ENCODE data around the gene SHISA3. TPM values are rescaled to one million over a fixed set of nuclear protein-coding genes. Genes with fewer than 3 reads are reported as not detected.

Gene SHISA3
- total and polyA plus RNA-seq, 10 donors: 0.34 to 1.2 (median 0.53) TPM; not detected in 2

DNA sequence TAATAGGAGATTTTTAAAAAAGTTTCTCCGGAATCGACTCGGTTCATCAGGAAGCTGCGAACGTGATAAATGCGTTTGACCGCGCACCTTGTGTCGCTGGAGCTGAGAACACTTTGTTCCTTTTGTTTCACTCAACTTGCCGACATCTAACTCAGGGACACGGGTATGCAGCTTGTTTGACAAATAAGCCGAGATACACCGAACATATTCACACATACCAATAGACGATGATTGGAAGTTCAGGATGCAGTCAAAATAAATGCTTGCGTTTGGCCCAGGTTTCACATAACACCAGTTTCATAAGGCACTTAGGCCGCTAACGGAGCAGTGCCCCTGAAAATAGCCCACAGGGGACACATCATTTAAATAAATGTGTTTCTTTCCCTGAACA, 932 bp upstream of the SHISA3 start:
- no peak for DNase-seq
- TF ChIP-seq, protein P1, sequence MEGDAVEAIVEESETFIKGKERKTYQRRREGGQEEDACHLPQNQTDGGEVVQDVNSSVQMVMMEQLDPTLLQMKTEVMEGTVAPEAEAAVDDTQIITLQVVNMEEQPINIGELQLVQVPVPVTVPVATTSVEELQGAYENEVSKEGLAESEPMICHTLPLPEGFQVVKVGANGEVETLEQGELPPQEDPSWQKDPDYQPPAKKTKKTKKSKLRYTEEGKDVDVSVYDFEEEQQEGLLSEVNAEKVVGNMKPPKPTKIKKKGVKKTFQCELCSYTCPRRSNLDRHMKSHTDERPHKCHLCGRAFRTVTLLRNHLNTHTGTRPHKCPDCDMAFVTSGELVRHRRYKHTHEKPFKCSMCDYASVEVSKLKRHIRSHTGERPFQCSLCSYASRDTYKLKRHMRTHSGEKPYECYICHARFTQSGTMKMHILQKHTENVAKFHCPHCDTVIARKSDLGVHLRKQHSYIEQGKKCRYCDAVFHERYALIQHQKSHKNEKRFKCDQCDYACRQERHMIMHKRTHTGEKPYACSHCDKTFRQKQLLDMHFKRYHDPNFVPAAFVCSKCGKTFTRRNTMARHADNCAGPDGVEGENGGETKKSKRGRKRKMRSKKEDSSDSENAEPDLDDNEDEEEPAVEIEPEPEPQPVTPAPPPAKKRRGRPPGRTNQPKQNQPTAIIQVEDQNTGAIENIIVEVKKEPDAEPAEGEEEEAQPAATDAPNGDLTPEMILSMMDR (IDR thresholded peaks at IDR 0.05 in 8 of 11, conservative IDR thresholded peaks at IDR 0.05 in 3 of 11): no peak
- no peak for TF ChIP-seq POLR2A (IDR thresholded peaks at IDR 0.05)
- no peak for TF ChIP-seq POLR2AphosphoS5 (IDR thresholded peaks at IDR 0.05)
- intact Hi-C loops (cut with DNase I; ENCODE audit: low total_unique reads): no loop called here
- peaks cover 15 to 46% (median 33%) of the 10 kb centered on the region in 6 donors for H3K4me1 ChIP-seq
- no peaks in the 10 kb centered on the region for H3K9me3 ChIP-seq
- WGBS, 5 donors: 24 to 45% (median 27%) methylated on average over 17 of the region's 17 CpGs
- no peak overlapping the region for H3K27ac ChIP-seq
- H3K36me3 ChIP-seq: no peaks in the 10 kb centered on the region
- H3K27me3 ChIP-seq (replicated peaks in 1 of 7): peaks cover 5 to 78% (median 46%) of the 10 kb centered on the region in 7 donors
- H3K4me3 ChIP-seq: peak overlapping the region in 7 of 8 donors; percentile 38 to 76 (median 55)

DNA sequence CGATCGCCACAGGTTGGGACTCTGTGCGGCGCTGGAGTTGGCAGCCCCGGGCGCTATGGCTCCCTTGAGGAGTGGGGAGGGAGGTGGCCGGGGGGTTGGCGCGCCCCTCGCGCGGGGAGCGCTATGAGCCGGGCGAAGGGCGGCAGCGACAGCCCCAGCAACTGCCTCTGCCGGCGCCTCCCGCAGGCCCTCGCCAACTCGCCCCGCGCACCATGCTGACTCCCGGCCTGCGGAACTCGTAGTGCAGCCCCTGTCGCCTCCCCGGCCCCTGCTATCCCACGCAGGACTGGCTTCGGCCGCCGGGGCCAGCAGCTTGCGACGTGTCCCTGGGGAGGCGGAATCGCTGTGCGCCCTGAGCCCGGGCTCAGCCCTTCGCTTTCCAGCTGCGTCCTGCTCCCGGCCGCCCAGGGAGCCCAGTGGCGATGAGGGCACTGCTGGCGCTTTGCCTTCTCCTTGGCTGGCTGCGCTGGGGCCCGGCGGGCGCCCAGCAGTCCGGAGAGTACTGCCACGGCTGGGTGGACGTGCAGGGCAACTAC, 415 bp downstream of the SHISA3 start:
- 0 to 3% (median 1%) methylated on average over 27 to 52 of the region's 52 CpGs for WGBS, 5 donors
- intact Hi-C loops (cut with DNase I; ENCODE audit: low total_unique reads): no loop called here
- TF ChIP-seq POLR2A (IDR thresholded peaks at IDR 0.05) (no peak), POLR2AphosphoS5 (IDR thresholded peaks at IDR 0.05) (peak in 1 of 3 donors; percentile 12)
- TF ChIP-seq, protein P1 (IDR thresholded peaks at IDR 0.05 in 8 of 11, conservative IDR thresholded peaks at IDR 0.05 in 3 of 11): no peak
- peak; percentile 77 for DNase-seq
- Histone ChIP-seq H3K36me3 (no peaks in the 10 kb centered on the region), H3K4me1 (peaks cover 15 to 46% (median 33%) of the 10 kb centered on the region in 6 donors), H3K4me3 (peak overlapping the region; percentile 38 to 76 (median 54)), H3K27ac (no peak overlapping the region), H3K27me3 (replicated peaks in 1 of 7) (peaks cover 5 to 92% (median 46%) of the 10 kb centered on the region in 7 donors), H3K9me3 (no peaks in the 10 kb centered on the region)

DNA sequence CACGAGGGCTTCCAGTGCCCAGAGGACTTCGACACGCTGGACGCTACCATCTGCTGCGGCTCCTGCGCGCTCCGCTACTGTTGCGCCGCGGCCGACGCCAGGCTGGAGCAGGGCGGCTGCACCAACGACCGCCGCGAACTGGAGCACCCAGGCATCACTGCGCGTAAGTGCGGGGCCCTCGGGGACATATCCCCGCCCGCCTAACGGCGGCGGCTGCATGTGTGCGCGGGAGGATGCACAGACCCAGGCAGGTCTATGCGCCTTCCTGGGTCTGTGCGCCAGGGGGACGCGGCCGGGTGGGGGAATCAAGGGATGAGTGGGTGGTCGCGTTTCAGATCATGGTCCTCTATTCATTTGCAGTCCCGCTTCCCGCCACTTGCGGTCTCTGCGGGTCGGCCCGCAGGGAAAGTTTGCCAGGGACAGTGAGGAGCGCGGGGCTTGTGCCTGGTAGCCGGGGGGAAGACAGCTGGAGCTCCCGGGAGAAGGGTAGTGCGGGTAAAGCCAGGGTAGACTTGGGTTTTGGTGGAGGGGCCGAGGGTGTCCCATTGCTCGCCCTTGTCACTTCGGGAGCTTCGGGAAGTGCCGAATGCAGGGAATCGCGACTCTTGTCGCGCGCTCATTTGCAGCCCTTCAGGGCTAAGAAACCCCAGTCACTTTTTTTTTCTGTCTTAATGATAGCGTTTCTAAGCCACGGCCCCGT, 1.0 kb downstream of the SHISA3 start:
- TF ChIP-seq POLR2AphosphoS5 (IDR thresholded peaks at IDR 0.05): no peak
- TF ChIP-seq POLR2A (IDR thresholded peaks at IDR 0.05): no peak
- TF ChIP-seq, protein P1 (IDR thresholded peaks at IDR 0.05 in 8 of 11, conservative IDR thresholded peaks at IDR 0.05 in 3 of 11): no peak
- no peak overlapping the region for H3K27ac ChIP-seq
- H3K27me3 ChIP-seq (replicated peaks in 1 of 7): peaks cover 5 to 93% (median 51%) of the 10 kb centered on the region in 7 donors
- no peaks in the 10 kb centered on the region for H3K9me3 ChIP-seq
- H3K4me3 ChIP-seq: peak overlapping the region; percentile 38 to 76 (median 54)
- 1 to 2% (median 1%) methylated on average over 46 to 60 of the region's 60 CpGs for WGBS, 5 donors
- intact Hi-C loops (cut with DNase I; ENCODE audit: low total_unique reads): no loop called here
- DNase-seq: no peak
- H3K4me1 ChIP-seq: peaks cover 15 to 46% (median 33%) of the 10 kb centered on the region in 6 donors
- H3K36me3 ChIP-seq: no peaks in the 10 kb centered on the region

DNA sequence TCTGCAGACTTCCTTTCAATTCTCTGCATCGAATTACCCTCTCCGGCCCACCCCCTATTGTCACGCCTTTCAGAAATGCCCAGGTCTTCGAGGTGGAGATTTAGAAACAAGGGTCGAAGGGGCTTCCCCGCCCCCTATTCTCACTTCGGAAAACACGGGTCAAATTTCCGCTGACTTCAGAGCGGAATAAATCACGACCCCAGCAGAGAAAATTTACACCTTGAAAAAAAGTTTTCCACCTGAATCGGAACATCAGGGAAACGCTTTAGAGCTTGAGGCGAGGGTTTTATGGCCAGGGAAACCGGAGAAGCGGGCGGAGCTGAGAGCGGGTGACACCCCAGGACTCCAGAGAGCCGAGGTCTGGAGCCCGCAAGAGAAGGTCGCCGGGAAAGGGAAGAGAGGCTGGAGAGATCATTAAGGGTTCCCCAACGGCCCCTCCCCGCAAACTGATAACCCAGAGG, 1.6 kb downstream of the SHISA3 start:
- 3 to 10% (median 8%) methylated on average over 24 of the region's 24 CpGs for WGBS, 5 donors

More for the DNA sequence above, 1.6 kb downstream of the SHISA3 start:
- peaks cover 15 to 46% (median 33%) of the 10 kb centered on the region in 6 donors for H3K4me1 ChIP-seq
- no peaks in the 10 kb centered on the region for H3K36me3 ChIP-seq
- no peak overlapping the region for H3K27ac ChIP-seq
- no peak for DNase-seq
- intact Hi-C loops (cut with DNase I; ENCODE audit: low total_unique reads): no loop called here
- peaks cover 5 to 89% (median 51%) of the 10 kb centered on the region in 7 donors for H3K27me3 ChIP-seq (replicated peaks in 1 of 7)
- no peak for TF ChIP-seq POLR2AphosphoS5 (IDR thresholded peaks at IDR 0.05)
- TF ChIP-seq POLR2A (IDR thresholded peaks at IDR 0.05): no peak
- TF ChIP-seq, protein P1 (IDR thresholded peaks at IDR 0.05 in 8 of 11, conservative IDR thresholded peaks at IDR 0.05 in 3 of 11): no peak
- peak overlapping the region in 6 of 8 donors; percentile 47 to 76 (median 56) for H3K4me3 ChIP-seq
- no peaks in the 10 kb centered on the region for H3K9me3 ChIP-seq

Measured in spleen (tissue), 11 donors.